ENCODE data around the gene CLDND2. TPM values are rescaled to one million over a fixed set of nuclear protein-coding genes. Genes with fewer than 3 reads are reported as not detected.

The CLDND2 gene
- total and polyA plus RNA-seq, 2 of the 8 experiments (the other 6 are each of a cell fraction or from before 2014, with no cell fraction given): 0.21 to 0.56 TPM

GRCh38 chr19:51364200-51365106, 4.3 kb downstream of the CLDND2 start:
- FAIRE-seq (no peak), DNase-seq (ENCODE audit: low read depth in 1 of 2, low spot score in 2 of 2) (no peak)
- POLR2A ChIA-PET (ENCODE audit: partially characterized antibody): interaction anchor here (2.1 to 2.9 kb wide), 2 partner anchors 12 to 23 kb away, joined by 6 to 13 read pairs; partner anchors contain the start of gene VSIG10L
- Histone ChIP-seq H3K79me1 (ENCODE audit: low read depth, low read length) (no peaks in the 10 kb centered on the region), H3K14ac (ENCODE audit: insufficient read length) (no peak overlapping the region), H4K91ac (replicated peaks; ENCODE audit: insufficient read length, low read length) (peak overlapping the region; percentile 71), H2BK5ac (ENCODE audit: low read depth, low read length) (0 out of 2 replicates have a peak overlapping the region, but pooled peaks have one; percentile 16), H3K23ac (ENCODE audit: insufficient read length) (no peak overlapping the region), H3K23me2 (ENCODE audit: low read depth, low read length) (peaks cover 18% of the 10 kb centered on the region), H4K8ac (ENCODE audit: extremely low read depth, insufficient read depth, low read length) (peak overlapping the region; percentile 35; the same call in 1 of the 2 replicates), H4K5ac (ENCODE audit: insufficient read length, low read depth, low read length) (no peak overlapping the region), H3K9me3 (ENCODE audit: insufficient read depth in 2 of 2, low read depth in 1 of 2, low read length in 1 of 2) (no peaks in the 10 kb centered on the region), H3K27me3 (replicated peaks in 1 of 4; ENCODE audit: control insufficient read depth in 3 of 4, extremely low read depth in 1 of 4, insufficient read depth in 3 of 4, low read length in 3 of 4) (no peaks in the 10 kb centered on the region), H2AK5ac (ENCODE audit: low read depth, low read length) (peak overlapping the region; percentile 65; the same call in 1 of the 2 replicates), H3K4me1 (replicated peaks in 1 of 4; ENCODE audit: control insufficient read depth in 3 of 4, insufficient read depth in 4 of 4, low read length in 3 of 4) (peaks cover 2 to 18% (median 11%) of the 10 kb centered on the region in 4 experiments), H3K9ac (replicated peaks in 1 of 4; ENCODE audit: extremely low read depth in 1 of 4, low read depth in 3 of 4, low read length in 3 of 4) (no peak overlapping the region), H2AFZ (ENCODE audit: low read length) (no peak overlapping the region), H3K4me3 (ENCODE audit: extremely low read depth in 1 of 4, insufficient read depth in 2 of 4, low read depth in 3 of 4, low read length in 4 of 4) (no peak overlapping the region), H3K18ac (ENCODE audit: extremely low read depth, low read length) (no peak overlapping the region), H3K56ac (replicated peaks; ENCODE audit: insufficient read length, low read depth, low read length) (no peak overlapping the region), H2BK12ac (ENCODE audit: low read depth, low read length) (0 out of 2 replicates have a peak overlapping the region, but pooled peaks have one; percentile 27), H3K4me2 (ENCODE audit: insufficient read depth in 1 of 2, low read depth in 2 of 2, low read length in 2 of 2) (no peak overlapping the region; a peak in 1 of 4 replicates), H3K79me2 (ENCODE audit: control insufficient read depth in 1 of 2, insufficient read depth in 2 of 2, low read length in 2 of 2) (no peaks in the 10 kb centered on the region), H3K36me3 (ENCODE audit: control insufficient read depth in 2 of 4, insufficient read depth in 4 of 4, low read length in 3 of 4) (no peaks in the 10 kb centered on the region), H2BK20ac (ENCODE audit: low read length) (no peak overlapping the region), H3K4ac (replicated peaks; ENCODE audit: insufficient read length, low read depth, low read length) (peak overlapping the region; percentile 50), H3K27ac (ENCODE audit: low read depth, low read length) (no peak overlapping the region), H2BK15ac (ENCODE audit: low read length) (no peak overlapping the region), H2BK120ac (replicated peaks; ENCODE audit: low read depth, low read length) (no peak overlapping the region), H4K20me1 (replicated peaks in 1 of 2; ENCODE audit: control insufficient read depth in 1 of 2, insufficient read depth in 2 of 2, low read length in 2 of 2) (no peaks in the 10 kb centered on the region)
- 85% methylated on average over 15 of the region's 15 CpGs; no CpG with 5 or more reads in 1 of the 2 experiments for WGBS, 2 experiments (ENCODE audit: extremely low coverage in 1 of 2, insufficient coverage in 1 of 2, insufficient read length in 1 of 2, insufficient replicate concordance in 2 of 2, low coverage in 1 of 2, low lambda C conversion rate in 2 of 2, missing lambda C conversion rate in 1 of 2)
- CTCF ChIA-PET (ENCODE audit: partially characterized antibody): interaction anchor here (0.7 to 3.5 kb wide), 6 partner anchors 15 to 70 kb away, joined by 3 to 14 read pairs (median 4); partner anchors contain the start of gene VSIG10L
- TF ChIP-seq CREB1 (IDR thresholded peaks at IDR 0.05) (no peak), EZH2 (IDR thresholded peaks at IDR 0.05; ENCODE audit: low read depth, low read length, severe bottlenecking) (no peak), JUN (IDR thresholded peaks at IDR 0.05; ENCODE audit: low read depth, low read length) (no peak), ZNF274 (IDR thresholded peaks at IDR 0.05; ENCODE audit: borderline replicate concordance, extremely low read depth, low read length) (no peak), ASH2L (IDR thresholded peaks at IDR 0.05; ENCODE audit: low read length) (no peak)
- TF ChIP-seq, protein P1, sequence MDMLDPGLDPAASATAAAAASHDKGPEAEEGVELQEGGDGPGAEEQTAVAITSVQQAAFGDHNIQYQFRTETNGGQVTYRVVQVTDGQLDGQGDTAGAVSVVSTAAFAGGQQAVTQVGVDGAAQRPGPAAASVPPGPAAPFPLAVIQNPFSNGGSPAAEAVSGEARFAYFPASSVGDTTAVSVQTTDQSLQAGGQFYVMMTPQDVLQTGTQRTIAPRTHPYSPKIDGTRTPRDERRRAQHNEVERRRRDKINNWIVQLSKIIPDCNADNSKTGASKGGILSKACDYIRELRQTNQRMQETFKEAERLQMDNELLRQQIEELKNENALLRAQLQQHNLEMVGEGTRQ (IDR thresholded peaks at IDR 0.05; ENCODE audit: low read length): no peak

Measured in H1 (cell line).